PC-3 (cell line): Measurements from ENCODE around the gene ANP32A.

Source experiments
- CTCF ChIP-seq: fragments of 300-600 bp; sonication (generic); conservative IDR thresholded peaks from 2 replicates; pipeline ENCODE4 v1.5.1; 2017; ENCODE audit warnings: antibody characterized with exemption, low read depth, mild to moderate bottlenecking, low read length
- EZH2 ChIP-seq: fragments of 300-600 bp; sonication (generic); IDR thresholded peaks from one replicate; pipeline ENCODE4 v1.6.1; 2017; ENCODE audit warnings: antibody characterized with exemption, mild to moderate bottlenecking, low read length; ENCODE audit not compliant: unreplicated experiment

- no peak for TF ChIP-seq CTCF
- TF ChIP-seq EZH2, result no peak
Measured at GRCh38 chr15:68770216-68770615, 50.5 kb downstream of the ANP32A start.
